SU-DHL-6 (cell line): ENCODE results near the gene SLC22A14.

Source experiments
- H2AFZ ChIP-seq: fragments of 200-600 bp; sonication (generic); 2 replicates; pipeline ENCODE4 v1.6.1; 2014; ENCODE audit warnings: low read depth, mild to moderate bottlenecking, moderate library complexity, mixed read lengths, antibody characterized with exemption, low read length; ENCODE audit not compliant: severe bottlenecking
- H3F3A ChIP-seq: fragments of 200-600 bp; shearing (Covaris generic); 2 replicates; pipeline ENCODE4 v1.6.0; 2016; ENCODE audit warnings: antibody characterized with exemption, mild to moderate bottlenecking; ENCODE audit not compliant: insufficient read depth
- H3K27ac ChIP-seq: fragments of 200-600 bp; sonication (generic); 2 replicates; pipeline ENCODE4 v1.5.1; 2016; ENCODE audit warnings: low read depth, mild to moderate bottlenecking, low read length, moderate library complexity, mixed read lengths
- H3K27me3 ChIP-seq: fragments of 200-600 bp; sonication (generic), shearing (Covaris generic); 2 replicates; pipeline ENCODE4 v1.6.0; 2014; ENCODE audit warnings: mild to moderate bottlenecking, low read length
- H3K36me3 ChIP-seq: fragments of 200-600 bp; sonication (generic); 2 replicates; pipeline ENCODE4 v1.6.1; 2014; ENCODE audit warnings: mild to moderate bottlenecking, low read length, mixed read lengths
- H3K4me2 ChIP-seq: fragments of 300-600, 200-600 bp; shearing (Covaris generic), sonication (generic); 2 replicates; pipeline ENCODE4 v1.6.0; 2014; ENCODE audit warnings: low read length, low read depth, mild to moderate bottlenecking; ENCODE audit not compliant: poor library complexity, severe bottlenecking
- H3K4me3 ChIP-seq: fragments of 200-600 bp; sonication (generic); 2 replicates; pipeline ENCODE4 v1.5.1; 2014; ENCODE audit warnings: antibody characterized with exemption, low read length, mild to moderate bottlenecking, mixed read lengths; ENCODE audit not compliant: insufficient read depth, poor library complexity, severe bottlenecking
- H3K79me2 ChIP-seq: fragments of 200-600 bp; sonication (generic); 2 replicates; pipeline ENCODE4 v1.6.1; 2014; ENCODE audit warnings: mild to moderate bottlenecking, low read length, moderate library complexity; ENCODE audit not compliant: insufficient read depth
- H3K9ac ChIP-seq: fragments of 200-600 bp; sonication (generic); 2 replicates; pipeline ENCODE4 v1.7.0; 2014; ENCODE audit warnings: mild to moderate bottlenecking, low read length
- H3K9me2 ChIP-seq: fragments of 200-600 bp; sonication (generic); replicated peaks from 2 replicates; pipeline ENCODE4 v1.6.1; 2014; ENCODE audit warnings: low read length; ENCODE audit not compliant: insufficient read depth
- H3K9me3 ChIP-seq: fragments of 200-600 bp; sonication (generic); 2 replicates; pipeline ENCODE4 v1.6.1; 2014; ENCODE audit warnings: low read length, mixed read lengths; ENCODE audit not compliant: insufficient read depth
- H4K20me1 ChIP-seq: fragments of 200-600 bp; sonication (generic); 2 replicates; pipeline ENCODE4 v1.6.1; 2014; ENCODE audit warnings: low read depth, mild to moderate bottlenecking, antibody characterized with exemption, low read length, moderate library complexity, mixed read lengths
- EZH2phosphoT487 ChIP-seq: fragments of 200-600 bp; sonication (generic), shearing (Covaris generic); conservative IDR thresholded peaks from 2 replicates; pipeline ENCODE4 v1.6.1; 2018; ENCODE audit warnings: mild to moderate bottlenecking, antibody characterized with exemption, low read length, moderate library complexity, mixed read lengths
- TF ChIP-seq, protein P1 (sequence below): fragments of 200-600 bp; sonication (generic); IDR thresholded peaks from one replicate; pipeline ENCODE4 v1.5.1; 2017; ENCODE audit warnings: antibody characterized with exemption, mild to moderate bottlenecking, low read length, moderate library complexity; ENCODE audit not compliant: insufficient read depth, poor library complexity, severe bottlenecking

Gene SLC22A14, protein sequence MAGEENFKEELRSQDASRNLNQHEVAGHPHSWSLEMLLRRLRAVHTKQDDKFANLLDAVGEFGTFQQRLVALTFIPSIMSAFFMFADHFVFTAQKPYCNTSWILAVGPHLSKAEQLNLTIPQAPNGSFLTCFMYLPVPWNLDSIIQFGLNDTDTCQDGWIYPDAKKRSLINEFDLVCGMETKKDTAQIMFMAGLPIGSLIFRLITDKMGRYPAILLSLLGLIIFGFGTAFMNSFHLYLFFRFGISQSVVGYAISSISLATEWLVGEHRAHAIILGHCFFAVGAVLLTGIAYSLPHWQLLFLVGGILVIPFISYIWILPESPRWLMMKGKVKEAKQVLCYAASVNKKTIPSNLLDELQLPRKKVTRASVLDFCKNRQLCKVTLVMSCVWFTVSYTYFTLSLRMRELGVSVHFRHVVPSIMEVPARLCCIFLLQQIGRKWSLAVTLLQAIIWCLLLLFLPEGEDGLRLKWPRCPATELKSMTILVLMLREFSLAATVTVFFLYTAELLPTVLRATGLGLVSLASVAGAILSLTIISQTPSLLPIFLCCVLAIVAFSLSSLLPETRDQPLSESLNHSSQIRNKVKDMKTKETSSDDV

DNA sequence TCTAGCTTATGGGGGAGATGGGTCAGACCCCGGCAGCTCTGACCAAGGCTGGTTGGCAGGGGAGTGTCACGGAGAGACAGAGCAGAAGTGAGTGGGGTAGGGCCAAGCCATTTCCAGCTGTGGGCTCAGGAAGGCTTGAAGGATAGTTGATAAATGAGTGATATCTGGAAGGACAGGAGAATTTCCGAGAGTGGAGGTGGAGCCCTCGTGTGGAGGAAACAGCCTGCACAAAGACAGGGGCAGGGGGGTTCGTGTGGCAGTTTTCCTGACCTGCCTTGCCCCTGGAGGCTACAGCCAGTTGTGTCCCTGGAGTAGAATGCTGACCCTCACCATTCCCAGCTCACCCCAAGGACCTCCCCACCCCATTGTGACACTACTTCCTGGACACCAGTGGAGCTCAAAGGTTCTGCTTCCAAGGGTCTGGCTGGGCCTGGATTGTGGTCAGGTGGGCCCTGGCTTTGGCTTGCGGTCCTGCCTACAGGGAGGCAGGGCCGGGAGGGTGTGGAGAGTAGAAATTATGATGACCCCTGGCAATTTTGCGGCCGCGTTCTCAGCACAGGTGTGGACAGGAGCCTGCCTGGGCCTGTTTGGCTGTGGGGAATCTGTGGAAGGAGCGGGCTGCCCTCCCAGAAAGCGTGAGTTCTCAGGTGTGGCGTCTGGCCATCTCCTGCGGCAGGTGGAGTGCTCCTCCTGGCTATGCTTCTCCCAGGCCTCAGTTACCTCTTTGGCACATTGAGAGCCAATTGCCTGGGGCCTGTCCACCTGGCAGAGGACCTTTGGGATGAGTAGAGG is at the start of gene SLC22A14:
Gene SLC22A14 (plus strand): TSS at position 400 of the 792 bp plus-strand sequence. CDS start 23,733 bp downstream, outside the sequence.
- Histone ChIP-seq H3K4me2 (no peak within 1 kb of the TSS), H3K27me3 (no peaks in the 10 kb centered on the region), H2AFZ (no peak within 1 kb of the TSS), H3K27ac (no peak within 1 kb of the TSS), H4K20me1 (no peaks in the 10 kb centered on the region), H3K9me3 (no peaks in the 10 kb centered on the region), H3K79me2 (no peaks in the 10 kb centered on the region), H3K36me3 (no peaks in the 10 kb centered on the region), H3K9ac (no peak within 1 kb of the TSS), H3K4me3 (no peak within 1 kb of the TSS), H3F3A (no peaks in the 10 kb centered on the region), H3K9me2 (no peaks in the 10 kb centered on the region)
- TF ChIP-seq, protein P1, sequence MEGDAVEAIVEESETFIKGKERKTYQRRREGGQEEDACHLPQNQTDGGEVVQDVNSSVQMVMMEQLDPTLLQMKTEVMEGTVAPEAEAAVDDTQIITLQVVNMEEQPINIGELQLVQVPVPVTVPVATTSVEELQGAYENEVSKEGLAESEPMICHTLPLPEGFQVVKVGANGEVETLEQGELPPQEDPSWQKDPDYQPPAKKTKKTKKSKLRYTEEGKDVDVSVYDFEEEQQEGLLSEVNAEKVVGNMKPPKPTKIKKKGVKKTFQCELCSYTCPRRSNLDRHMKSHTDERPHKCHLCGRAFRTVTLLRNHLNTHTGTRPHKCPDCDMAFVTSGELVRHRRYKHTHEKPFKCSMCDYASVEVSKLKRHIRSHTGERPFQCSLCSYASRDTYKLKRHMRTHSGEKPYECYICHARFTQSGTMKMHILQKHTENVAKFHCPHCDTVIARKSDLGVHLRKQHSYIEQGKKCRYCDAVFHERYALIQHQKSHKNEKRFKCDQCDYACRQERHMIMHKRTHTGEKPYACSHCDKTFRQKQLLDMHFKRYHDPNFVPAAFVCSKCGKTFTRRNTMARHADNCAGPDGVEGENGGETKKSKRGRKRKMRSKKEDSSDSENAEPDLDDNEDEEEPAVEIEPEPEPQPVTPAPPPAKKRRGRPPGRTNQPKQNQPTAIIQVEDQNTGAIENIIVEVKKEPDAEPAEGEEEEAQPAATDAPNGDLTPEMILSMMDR = no peak
- no peak for TF ChIP-seq EZH2phosphoT487

DNA sequence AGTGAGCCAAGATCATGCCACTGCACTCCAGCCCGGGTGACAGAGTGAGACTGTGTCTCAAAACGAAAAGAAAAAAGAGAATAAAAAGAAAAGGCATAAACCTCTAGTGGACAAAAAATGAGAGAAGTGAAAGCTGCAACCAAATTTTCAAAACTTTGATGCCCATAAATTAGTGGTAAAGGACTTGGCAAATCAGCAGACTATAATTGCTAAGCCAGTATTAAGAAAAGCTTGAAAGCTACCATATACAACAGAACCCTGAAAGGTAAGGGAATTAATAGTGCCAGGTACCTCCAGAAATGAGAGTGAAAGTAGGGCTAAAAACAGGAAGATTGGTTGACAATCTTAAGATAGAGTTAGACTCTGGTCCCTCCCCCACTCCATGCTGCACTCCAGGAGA is 49.4 kb upstream of the SLC22A14 start:
- TF ChIP-seq, protein P1 = no peak
- TF ChIP-seq EZH2phosphoT487 = no peak
- H3K79me2 ChIP-seq = no peaks in the 10 kb centered on the region
- H4K20me1 ChIP-seq = no peaks in the 10 kb centered on the region
- H3K27ac ChIP-seq = no peak overlapping the region
- H3K36me3 ChIP-seq = peaks cover 29% of the 10 kb centered on the region; the same call in 1 of the 2 replicates
- H3F3A ChIP-seq = no peaks in the 10 kb centered on the region; the same call in 1 of the 2 replicates
- no peaks in the 10 kb centered on the region for H3K9me2 ChIP-seq
- no peaks in the 10 kb centered on the region for H3K9me3 ChIP-seq
- no peak overlapping the region for H3K4me3 ChIP-seq
- no peak overlapping the region for H3K9ac ChIP-seq
- H3K27me3 ChIP-seq = no peaks in the 10 kb centered on the region
- no peak overlapping the region for H2AFZ ChIP-seq
- no peak overlapping the region for H3K4me2 ChIP-seq

DNA sequence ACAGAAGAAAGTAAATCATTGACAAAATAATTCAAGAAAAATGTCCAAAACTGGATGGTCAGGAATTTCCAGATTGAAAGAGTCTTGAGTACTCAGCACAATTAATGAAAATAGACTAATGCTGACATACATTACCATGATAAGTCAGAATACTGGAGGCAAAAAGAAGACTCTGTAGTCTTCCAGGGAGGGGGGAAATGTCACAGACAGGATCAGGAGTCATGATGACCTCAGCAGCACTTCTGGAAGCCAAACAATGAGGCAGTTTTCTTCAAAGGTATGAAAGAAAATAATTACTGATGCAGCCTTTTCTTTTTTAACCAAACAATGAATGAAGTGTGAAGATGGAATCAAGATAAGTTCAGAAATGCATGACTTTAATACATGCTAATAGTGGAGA is 46.6 kb upstream of the SLC22A14 start:
- H2AFZ ChIP-seq = no peak overlapping the region
- H3K79me2 ChIP-seq = no peaks in the 10 kb centered on the region
- no peak overlapping the region for H3K4me3 ChIP-seq
- TF ChIP-seq, protein P1 = no peak
- TF ChIP-seq EZH2phosphoT487 = no peak
- H3K9me3 ChIP-seq = no peaks in the 10 kb centered on the region
- H4K20me1 ChIP-seq = no peaks in the 10 kb centered on the region
- no peaks in the 10 kb centered on the region; the same call in 1 of the 2 replicates for H3F3A ChIP-seq
- H3K27me3 ChIP-seq = no peaks in the 10 kb centered on the region
- H3K9ac ChIP-seq = no peak overlapping the region
- no peaks in the 10 kb centered on the region for H3K9me2 ChIP-seq
- H3K27ac ChIP-seq = no peak overlapping the region
- H3K36me3 ChIP-seq = 0 out of 2 replicates have a peak, but pooled peaks cover 26% of the 10 kb centered on the region
- no peak overlapping the region for H3K4me2 ChIP-seq
